Ovary (tissue), 9 donors: ENCODE measurements around the gene CNN1. TPM values are rescaled to one million over a fixed set of nuclear protein-coding genes. Genes with fewer than 3 reads are reported as not detected.
"Not testable (repeated sequence)": the region's sequence is repeated elsewhere in the genome, so short reads cannot be mapped to it uniquely, and the experiment has no call there.

Experiments used
- DNase-seq, 5 donors: peaks; one replicate each; pipeline ENCODE4 v3.0.0-alpha.2; 2019 to 2020
- H3K27ac ChIP-seq, 2 donors: fragments of 200-600 bp; one replicate each; pipeline versions ENCODE4 v1.5.1 to v1.8.0; 2019 to 2022
- H3K27me3 ChIP-seq: fragments of 200-600 bp; one replicate; pipeline ENCODE4 v1.8.0; 2022
- H3K36me3 ChIP-seq: fragments of 200-600 bp; sonication (generic); one replicate; pipeline ENCODE4 v1.5.1; 2019
- H3K4me1 ChIP-seq: one replicate; pipeline ENCODE4 v1.8.1; 2013; ENCODE audit warnings: mild to moderate bottlenecking, moderate library complexity; ENCODE audit not compliant: insufficient read depth
- H3K4me3 ChIP-seq: fragments of 200-600 bp; sonication (generic); one replicate; pipeline ENCODE4 v1.5.1; 2017
- H3K9me3 ChIP-seq, 2 donors: fragments of 200-600 bp in 1 of 2; sonication (generic) in 1 of 2; one replicate each; pipeline versions ENCODE4 v1.5.1 to v1.8.1; 2013 to 2019; ENCODE audit warnings: mild to moderate bottlenecking in 1 of 2, moderate library complexity in 1 of 2
- EP300 ChIP-seq: sonication (generic); formaldehyde crosslinking; IDR thresholded peaks from one replicate; pipeline ENCODE4 v1.6.1; 2017; ENCODE audit warnings: antibody characterized with exemption
- POLR2A ChIP-seq: fragments of 450-650 bp; IDR thresholded peaks from one replicate; pipeline ENCODE4 v1.6.1; 2017; ENCODE audit warnings: antibody characterized with exemption, mild to moderate bottlenecking, moderate library complexity
- WGBS, 3 donors: extraction: QIAGEN DNeasy Blood & Tissue Kit in 1 of 3; methylation state at CpG; one replicate each; pipeline versions ENCODE4 v1.1.5 to v1.1.7; 2013 to 2017; 5-methylcytosine and 5-hydroxymethylcytosine counted together
- intact Hi-C, 4 donors: fragments of 100-400 bp; cut with DNase I; formaldehyde crosslinking; loops; one replicate each; pipeline versions ENCODE4 v1.11.0 to v1.15.1; 2022 to 2023
- polyA plus RNA-seq, 2 donors: library from polyadenylated mRNA; stranded (reverse); fragments of 200-250 nt in 1 of 2; fragments of 350-450 nt in 1 of 2; fragmentation: Illumina TruSeq in 1 of 2; extraction: RNeasy Lipid Tissue Mini Kit (QIAGEN cat#74804) in 1 of 2; gene quantifications; one replicate each; pipeline ENCODE4 v1.2.3, GENCODE V29; 2013 to 2014
- total RNA-seq, 7 donors: library from RNA; depleted of rRNA in 2 of 7; stranded (reverse); fragments of >200 nt in 2 of 7; fragmentation: NEBNext Ultra II Directional in 3 of 7; extraction: Animal tissue kit (Norgen Biotek cat#: 25700) in 3 of 7; gene quantifications; one replicate each; pipeline versions ENCODE4 v1.1.0 to v1.2.4, GENCODE V29; 2016 to 2023
- TF ChIP-seq, protein P1 (sequence below), 3 donors: fragments of 450-650 bp in 2 of 3; fragments of 200-600 bp in 1 of 3; IDR thresholded peaks; one replicate each; pipeline versions ENCODE4 v1.5.1 to v1.8.0; 2016 to 2022; ENCODE audit warnings: antibody characterized with exemption in 3 of 3, mild to moderate bottlenecking in 1 of 3
- donor health status: DM: no; HTN: no; CAD: no; lungs with moderate emphysema.
- donor health status: DM: no; HTN: no; CAD: no.
- donor health status: Bipolar disorder and iron deficiency.
- donor health status: DM: yes; HTN: yes; CAD: no.
- donor health status: DM: no; HTN: no; CAD: no.
- donor health status: DM: yes; HTN: yes; CAD: no.

CNN1 gene
- total and polyA plus RNA-seq, 9 donors, result 13.9 to 725 (median 59.6) TPM

DNA sequence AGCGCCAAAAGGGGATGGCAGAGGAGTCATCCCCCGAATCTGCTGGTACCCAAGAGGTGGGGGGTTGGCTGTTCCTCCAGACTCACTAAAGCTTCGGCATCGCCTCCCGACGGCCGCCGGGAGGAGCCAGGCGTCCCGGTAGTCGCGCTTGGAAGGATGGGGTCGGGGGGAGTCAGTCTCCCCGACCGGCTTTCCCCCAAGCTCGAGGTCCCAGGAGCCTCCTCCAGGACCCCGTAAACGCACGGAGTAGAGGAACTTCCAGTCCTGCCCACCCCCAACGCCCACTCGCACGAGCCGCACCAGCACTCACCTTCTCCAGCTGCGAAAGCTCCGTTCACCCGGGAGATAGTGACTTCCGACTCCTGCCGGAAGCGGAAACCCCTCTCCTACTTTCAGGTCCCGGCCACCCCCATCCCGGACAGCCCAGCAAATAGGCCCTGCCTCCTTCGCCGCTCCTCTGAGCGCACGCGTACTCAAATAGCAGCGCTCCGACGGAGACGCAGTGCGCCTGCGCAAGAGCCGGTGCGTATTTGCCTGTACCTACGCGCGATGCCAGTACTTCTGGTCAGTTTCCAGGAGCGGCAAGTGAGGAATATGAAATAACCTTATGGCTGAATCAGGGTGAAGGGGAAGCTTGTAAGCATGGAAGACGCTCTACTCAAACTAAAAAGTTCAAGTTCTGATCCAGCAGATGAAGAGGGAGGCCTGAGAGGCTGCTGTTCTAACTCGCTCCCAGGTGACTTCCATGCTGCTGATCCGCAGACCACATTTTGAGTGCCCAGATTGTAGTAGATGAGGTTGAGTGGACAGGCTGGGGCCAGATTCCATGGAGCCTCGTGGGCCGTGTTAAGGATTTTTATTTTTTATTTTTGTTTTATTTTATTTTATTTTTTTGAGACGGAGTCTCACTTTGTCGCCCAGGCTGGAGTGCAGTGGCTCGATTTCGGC, 20.5 kb downstream of the CNN1 start, which contains the start of gene ELOF1:
Gene ELOF1 (minus strand): TSS at position 350 of the 948 bp plus-strand sequence. CDS start 4,883 bp downstream, outside the sequence.
- Histone ChIP-seq H3K36me3 (no peaks in the 10 kb centered on the region), H3K4me3 (peak within 1 kb of the TSS; percentile 82), H3K9me3 (no peaks in the 10 kb centered on the region), H3K27ac (peak within 1 kb of the TSS in 1 of 2 donors; percentile 49), H3K4me1 (peaks cover 11% of the 10 kb centered on the region), H3K27me3 (no peaks in the 10 kb centered on the region)
- TF ChIP-seq, protein P1, sequence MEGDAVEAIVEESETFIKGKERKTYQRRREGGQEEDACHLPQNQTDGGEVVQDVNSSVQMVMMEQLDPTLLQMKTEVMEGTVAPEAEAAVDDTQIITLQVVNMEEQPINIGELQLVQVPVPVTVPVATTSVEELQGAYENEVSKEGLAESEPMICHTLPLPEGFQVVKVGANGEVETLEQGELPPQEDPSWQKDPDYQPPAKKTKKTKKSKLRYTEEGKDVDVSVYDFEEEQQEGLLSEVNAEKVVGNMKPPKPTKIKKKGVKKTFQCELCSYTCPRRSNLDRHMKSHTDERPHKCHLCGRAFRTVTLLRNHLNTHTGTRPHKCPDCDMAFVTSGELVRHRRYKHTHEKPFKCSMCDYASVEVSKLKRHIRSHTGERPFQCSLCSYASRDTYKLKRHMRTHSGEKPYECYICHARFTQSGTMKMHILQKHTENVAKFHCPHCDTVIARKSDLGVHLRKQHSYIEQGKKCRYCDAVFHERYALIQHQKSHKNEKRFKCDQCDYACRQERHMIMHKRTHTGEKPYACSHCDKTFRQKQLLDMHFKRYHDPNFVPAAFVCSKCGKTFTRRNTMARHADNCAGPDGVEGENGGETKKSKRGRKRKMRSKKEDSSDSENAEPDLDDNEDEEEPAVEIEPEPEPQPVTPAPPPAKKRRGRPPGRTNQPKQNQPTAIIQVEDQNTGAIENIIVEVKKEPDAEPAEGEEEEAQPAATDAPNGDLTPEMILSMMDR (IDR thresholded peaks at IDR 0.05), result peak in 2 of 3 donors; percentile 6 to 35
- TF ChIP-seq EP300 (no peak), POLR2A (peak; percentile 88)
- intact Hi-C loops, result no loop called here
- DNase-seq, result peak; percentile 96 to 98 (median 97)
- 1 to 3% (median 2%) methylated on average over 57 of the region's 57 CpGs for WGBS, 3 donors

- WGBS, 3 donors, result 8 to 16% (median 14%) methylated on average over 9 of the region's 9 CpGs
- no peaks in the 10 kb centered on the region for H3K36me3 ChIP-seq
- H3K27me3 ChIP-seq, result no peaks in the 10 kb centered on the region
- no peak for TF ChIP-seq POLR2A
- TF ChIP-seq, protein P1 (IDR thresholded peaks at IDR 0.05), result peak; percentile 31 to 48 (median 36)
- TF ChIP-seq EP300, result no peak
- no peak overlapping the region for H3K4me3 ChIP-seq
- H3K4me1 ChIP-seq, result peaks cover 11% of the 10 kb centered on the region
- DNase-seq, result peak in 2 of 5 donors; percentile 40 to 50
- H3K27ac ChIP-seq, result no peak overlapping the region
- H3K9me3 ChIP-seq, result no peaks in the 10 kb centered on the region
- intact Hi-C loops, result no loop called here
These were observed 21.9 kb downstream of the CNN1 start for GRCh38 chr19:11560404-11561051.

DNA sequence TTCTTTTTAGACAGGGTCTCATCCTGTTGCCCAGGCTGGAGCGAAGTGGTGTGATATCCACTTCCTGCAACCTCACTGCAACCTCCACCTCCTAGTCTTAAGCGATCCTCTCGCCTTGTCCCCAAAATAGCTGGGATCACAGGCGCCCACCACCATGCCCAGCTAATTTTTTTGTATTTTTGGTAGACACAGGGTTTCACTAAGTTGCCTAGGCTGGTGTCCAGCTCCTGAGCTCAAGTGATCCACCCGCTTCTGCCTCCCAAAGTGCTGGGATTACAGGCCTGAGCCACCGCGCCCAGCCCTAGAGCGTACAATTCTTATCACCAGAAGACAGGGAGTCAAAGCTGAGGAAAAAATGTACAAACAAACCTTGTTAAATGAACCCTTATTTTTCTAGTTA, 24.9 kb downstream of the CNN1 start:
- TF ChIP-seq EP300, result no peak
- no peak for TF ChIP-seq POLR2A
- TF ChIP-seq, protein P1 (IDR thresholded peaks at IDR 0.05), result no peak
- WGBS, 3 donors, result 69 to 79% (median 75%) methylated on average over 8 of the region's 8 CpGs
- no peak for DNase-seq
- H3K27ac ChIP-seq, result no peak overlapping the region
- intact Hi-C loops, result no loop called here
- H3K9me3 ChIP-seq, result no peaks in the 10 kb centered on the region
- no peaks in the 10 kb centered on the region for H3K27me3 ChIP-seq
- no peak overlapping the region for H3K4me3 ChIP-seq
- H3K4me1 ChIP-seq, result peaks cover 3% of the 10 kb centered on the region
- no peaks in the 10 kb centered on the region for H3K36me3 ChIP-seq

- H3K4me1 ChIP-seq, intact Hi-C loops, H3K36me3 ChIP-seq, H3K27me3 ChIP-seq, H3K4me3 ChIP-seq, DNase-seq, H3K27ac ChIP-seq, H3K9me3 ChIP-seq: not testable (repeated sequence)
- WGBS, 3 donors, result 91 to 96% (median 93%) methylated on average over 6 of the region's 6 CpGs
These were observed 25.6 kb downstream of the CNN1 start for GRCh38 chr19:11564082-11564807.

GRCh38 chr19:11565649-11565980, 27.0 kb downstream of the CNN1 start:
- H3K4me3 ChIP-seq, H3K9me3 ChIP-seq, H3K27ac ChIP-seq, H3K4me1 ChIP-seq, H3K36me3 ChIP-seq, DNase-seq, intact Hi-C loops, H3K27me3 ChIP-seq: not testable (repeated sequence)
- WGBS, 3 donors, result 84 to 90% (median 87%) methylated on average over 5 of the region's 5 CpGs
